Ecto neural progenitor cell (in vitro differentiated cells): Measurements from ENCODE around the gene FAM204A.
A peak's percentile ranks its signal among the peaks of the same experiment; 100 is the strongest.

Source experiments
- DNase-seq: peaks from one replicate; pipeline ENCODE4 v3.0.0-alpha.2; 2018; ENCODE audit warnings: low spot score

Gene FAM204A

GRCh38 chr10:118278649-118279048 lies 63.5 kb downstream of the FAM204A start:
- DNase-seq, result no peak

- DNase-seq, result no peak
Observed at GRCh38 chr10:118277871-118278270, 64.3 kb downstream of the FAM204A start.

- DNase-seq, result no peak
Observed at GRCh38 chr10:118276727-118277126, 65.4 kb downstream of the FAM204A start.

GRCh38 chr10:118276204-118276603 lies 65.9 kb downstream of the FAM204A start:
- no peak for DNase-seq

- DNase-seq, result no peak
Observed at GRCh38 chr10:118273662-118274061, 68.5 kb downstream of the FAM204A start.

GRCh38 chr10:118272767-118273166 lies 69.4 kb downstream of the FAM204A start:
- DNase-seq, result no peak

- no peak for DNase-seq
Observed at GRCh38 chr10:118272149-118272721, 69.9 kb downstream of the FAM204A start.

GRCh38 chr10:118271671-118272070 lies 70.5 kb downstream of the FAM204A start:
- DNase-seq, result no peak

- DNase-seq, result no peak
Observed at GRCh38 chr10:118266098-118266748, 75.9 kb downstream of the FAM204A start.

GRCh38 chr10:118264838-118265470 lies 77.2 kb downstream of the FAM204A start:
- no peak for DNase-seq

- no peak for DNase-seq
Observed at GRCh38 chr10:118264252-118264651, 77.9 kb downstream of the FAM204A start.

GRCh38 chr10:118262538-118262937 lies 79.6 kb downstream of the FAM204A start:
- DNase-seq, result no peak

- peak; percentile 84 for DNase-seq
Observed at GRCh38 chr10:118259288-118259906, 82.7 kb downstream of the FAM204A start.

GRCh38 chr10:118258285-118258684 lies 83.8 kb downstream of the FAM204A start:
- DNase-seq, result no peak

- DNase-seq, result no peak
Observed at GRCh38 chr10:118256825-118257570, 85.1 kb downstream of the FAM204A start.

GRCh38 chr10:118256209-118256608 lies 85.9 kb downstream of the FAM204A start:
- no peak for DNase-seq

GRCh38 chr10:118255355-118255754 lies 86.8 kb downstream of the FAM204A start:
- DNase-seq, result no peak

- no peak for DNase-seq
Observed at GRCh38 chr10:118254654-118255053, 87.5 kb downstream of the FAM204A start.

- DNase-seq, result no peak
Observed at GRCh38 chr10:118253397-118253796, 88.7 kb downstream of the FAM204A start.

GRCh38 chr10:118251791-118252190 lies 90.3 kb downstream of the FAM204A start:
- no peak for DNase-seq

GRCh38 chr10:118249714-118250113 lies 92.4 kb downstream of the FAM204A start:
- no peak for DNase-seq
